WI38 (cell line): ENCODE data around the gene AK8.
"Not testable (repeated sequence)": the region's sequence is repeated elsewhere in the genome, so short reads cannot be mapped to it uniquely, and the experiment has no call there.

Experiments used
- H3K4me3 ChIP-seq: 2 replicates; pipeline ENCODE4 v1.5.1; 2011; ENCODE audit warnings: low read depth, mild to moderate bottlenecking, control low read depth, low read length
- CTCF ChIP-seq: IDR thresholded peaks from 2 replicates; pipeline ENCODE4 v1.5.1; 2012; ENCODE audit warnings: low read depth, mild to moderate bottlenecking, control low read depth, low read length

The AK8 gene

GRCh38 chr9:132776268-132776667 lies 101.8 kb downstream of the AK8 start:
- no peak for TF ChIP-seq CTCF

GRCh38 chr9:132775720-132776119 lies 102.4 kb downstream of the AK8 start:
- no peak for TF ChIP-seq CTCF
- no peak overlapping the region for H3K4me3 ChIP-seq

More at GRCh38 chr9:132776268-132776667, 101.8 kb downstream of the AK8 start:
- no peak overlapping the region for H3K4me3 ChIP-seq

GRCh38 chr9:132774886-132775285 lies 103.2 kb downstream of the AK8 start:
- H3K4me3 ChIP-seq = no peak overlapping the region
- TF ChIP-seq CTCF = no peak

GRCh38 chr9:132773764-132774339 lies 104.2 kb downstream of the AK8 start:
- TF ChIP-seq CTCF = no peak
- H3K4me3 ChIP-seq = no peak overlapping the region

- no peak for TF ChIP-seq CTCF
Observed at GRCh38 chr9:132773093-132773492, 105.0 kb downstream of the AK8 start.

GRCh38 chr9:132771752-132772151 lies 106.3 kb downstream of the AK8 start:
- H3K4me3 ChIP-seq = not testable (repeated sequence)

More at GRCh38 chr9:132773093-132773492, 105.0 kb downstream of the AK8 start:
- no peak overlapping the region for H3K4me3 ChIP-seq

- TF ChIP-seq CTCF = no peak
- no peak overlapping the region for H3K4me3 ChIP-seq
Observed at GRCh38 chr9:132770770-132771310, 107.2 kb downstream of the AK8 start.
